ENCODE results near the gene SIT1.

Gene SIT1

DNA sequence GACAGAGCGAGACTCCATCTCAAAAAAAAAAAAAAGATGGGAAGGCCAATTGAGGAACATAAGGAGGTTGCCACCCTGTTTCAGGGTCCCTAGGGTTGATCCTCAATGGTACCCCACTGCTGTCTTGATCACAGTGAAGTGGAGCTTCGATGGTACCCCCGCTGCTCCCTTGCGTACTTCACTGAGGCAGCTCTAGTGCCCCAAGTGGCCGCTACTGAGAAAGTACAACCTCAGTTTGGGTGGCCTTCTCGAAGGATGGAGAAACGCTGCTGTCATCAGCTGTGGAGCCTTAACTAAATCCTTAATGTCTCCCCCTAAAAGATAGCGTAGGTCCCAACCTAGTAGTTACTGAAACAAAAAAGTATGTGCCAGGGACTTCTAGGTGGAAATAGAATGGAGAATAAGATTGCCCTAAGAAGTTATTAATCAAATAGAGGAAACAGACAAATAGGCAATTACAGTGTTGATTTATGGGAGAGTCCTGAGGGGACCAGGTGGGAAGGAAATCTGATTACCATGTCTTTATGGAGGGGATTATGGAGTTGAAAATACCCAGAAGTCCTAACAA lies 39.4 kb downstream of the SIT1 start:
- H3K27ac ChIP-seq (replicated peaks; ENCODE audit: low read length), result no peak overlapping the region
- no peak overlapping the region for H4K91ac ChIP-seq (ENCODE audit: low read depth, low read length, poor library complexity)
- no peak overlapping the region for H2AFZ ChIP-seq (ENCODE audit: low read length)
- H3K4me2 ChIP-seq (ENCODE audit: insufficient read depth, low read length, poor library complexity, severe bottlenecking), result no peak overlapping the region
- peaks cover 5% of the 10 kb centered on the region for H3K79me1 ChIP-seq (ENCODE audit: low read depth, low read length)
- no peak overlapping the region for H2BK12ac ChIP-seq (ENCODE audit: low read length)
- peaks cover 26 to 36% of the 10 kb centered on the region in 2 donors for H3K36me3 ChIP-seq (replicated peaks in 1 of 2; ENCODE audit: control insufficient read depth in 2 of 2, insufficient read depth in 2 of 2, low read length in 2 of 2)
- no CpG with 5 or more reads among the region's 8 CpGs for WGBS, 2 donors (ENCODE audit: extremely low coverage in 2 of 2, insufficient read length in 2 of 2, insufficient replicate concordance in 1 of 2)
- H3K18ac ChIP-seq (ENCODE audit: low read length), result no peak overlapping the region
- H3K27me3 ChIP-seq (ENCODE audit: control insufficient read depth in 3 of 3, insufficient read depth in 3 of 3, low read depth in 1 of 3, low read length in 3 of 3), result peaks cover 2 to 31% (median 15%) of the 10 kb centered on the region in 3 experiments
- H3K4me1 ChIP-seq (ENCODE audit: control insufficient read depth in 2 of 2, insufficient read depth in 1 of 2, low read depth in 1 of 2, low read length in 2 of 2), result peaks cover 0 to 7% of the 10 kb centered on the region in 2 donors
- H3K14ac ChIP-seq (ENCODE audit: low read length), result no peak overlapping the region
- no peak overlapping the region for H2BK120ac ChIP-seq (ENCODE audit: low read depth, low read length)
- no peak overlapping the region for H2AK5ac ChIP-seq (ENCODE audit: low read depth, low read length)
- H3K9ac ChIP-seq (ENCODE audit: low read depth, low read length, poor library complexity), result no peak overlapping the region
- no peak overlapping the region for H3K23ac ChIP-seq (ENCODE audit: low read depth, low read length, poor library complexity)
- DNase-seq (ENCODE audit: low spot score), result no peak
- no peak overlapping the region for H4K8ac ChIP-seq (ENCODE audit: low read depth, low read length)
- H2BK15ac ChIP-seq (ENCODE audit: low read length), result no peak overlapping the region
- H2BK5ac ChIP-seq (ENCODE audit: low read length), result no peak overlapping the region
- no peak overlapping the region for H3K4me3 ChIP-seq (ENCODE audit: low read length in 2 of 2)
- peaks cover 0 to 3% of the 10 kb centered on the region in 2 donors for H3K9me3 ChIP-seq (replicated peaks in 1 of 2; ENCODE audit: control insufficient read depth in 2 of 2, insufficient read depth in 1 of 2, low read depth in 1 of 2, low read length in 2 of 2)
- H3K4ac ChIP-seq (ENCODE audit: low read length), result no peak overlapping the region

DNA sequence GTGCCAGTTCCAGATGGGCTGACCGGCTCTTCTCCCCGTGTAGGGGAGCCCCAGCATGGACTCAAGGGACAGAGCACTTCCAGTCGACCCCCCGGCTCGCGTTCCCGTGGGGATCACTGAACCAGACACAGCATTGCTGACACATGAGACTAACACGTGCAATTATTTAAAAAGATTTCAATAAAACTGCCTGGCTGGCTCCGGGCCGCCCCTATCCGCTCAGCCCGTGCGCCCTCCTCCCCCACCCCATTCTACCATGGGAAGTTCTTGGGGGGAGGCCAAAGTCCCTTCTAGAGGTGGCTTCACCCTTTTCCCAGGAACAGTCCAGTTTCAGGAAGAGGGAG lies 40.9 kb downstream of the SIT1 start:
- Histone ChIP-seq H4K91ac (ENCODE audit: low read depth, low read length, poor library complexity) (no peak overlapping the region), H3K4me1 (ENCODE audit: control insufficient read depth in 2 of 2, insufficient read depth in 1 of 2, low read depth in 1 of 2, low read length in 2 of 2) (peaks cover 1 to 8% of the 10 kb centered on the region in 2 donors), H3K4me3 (ENCODE audit: low read length in 2 of 2) (no peak overlapping the region), H2BK5ac (ENCODE audit: low read length) (no peak overlapping the region), H2BK15ac (ENCODE audit: low read length) (no peak overlapping the region), H3K27me3 (ENCODE audit: control insufficient read depth in 3 of 3, insufficient read depth in 3 of 3, low read depth in 1 of 3, low read length in 3 of 3) (peaks cover 0 to 16% (median 0%) of the 10 kb centered on the region in 3 experiments), H3K4ac (ENCODE audit: low read length) (no peak overlapping the region), H3K27ac (replicated peaks; ENCODE audit: low read length) (no peak overlapping the region), H2BK120ac (ENCODE audit: low read depth, low read length) (no peak overlapping the region), H3K14ac (ENCODE audit: low read length) (no peak overlapping the region), H3K36me3 (replicated peaks in 1 of 2; ENCODE audit: control insufficient read depth in 2 of 2, insufficient read depth in 2 of 2, low read length in 2 of 2) (peaks cover 26 to 36% of the 10 kb centered on the region in 2 donors), H3K23ac (ENCODE audit: low read depth, low read length, poor library complexity) (no peak overlapping the region), H3K9me3 (replicated peaks in 1 of 2; ENCODE audit: control insufficient read depth in 2 of 2, insufficient read depth in 1 of 2, low read depth in 1 of 2, low read length in 2 of 2) (no peaks in the 10 kb centered on the region), H4K8ac (ENCODE audit: low read depth, low read length) (no peak overlapping the region), H2AK5ac (ENCODE audit: low read depth, low read length) (no peak overlapping the region), H2AFZ (ENCODE audit: low read length) (no peak overlapping the region), H3K18ac (ENCODE audit: low read length) (no peak overlapping the region), H3K79me1 (ENCODE audit: low read depth, low read length) (peaks cover 5% of the 10 kb centered on the region), H2BK12ac (ENCODE audit: low read length) (no peak overlapping the region), H3K9ac (ENCODE audit: low read depth, low read length, poor library complexity) (no peak overlapping the region), H3K4me2 (ENCODE audit: insufficient read depth, low read length, poor library complexity, severe bottlenecking) (no peak overlapping the region)
- no peak for DNase-seq (ENCODE audit: low spot score)
- no CpG with 5 or more reads among the region's 13 CpGs for WGBS, 2 donors (ENCODE audit: extremely low coverage in 2 of 2, insufficient read length in 2 of 2, insufficient replicate concordance in 1 of 2)

DNA sequence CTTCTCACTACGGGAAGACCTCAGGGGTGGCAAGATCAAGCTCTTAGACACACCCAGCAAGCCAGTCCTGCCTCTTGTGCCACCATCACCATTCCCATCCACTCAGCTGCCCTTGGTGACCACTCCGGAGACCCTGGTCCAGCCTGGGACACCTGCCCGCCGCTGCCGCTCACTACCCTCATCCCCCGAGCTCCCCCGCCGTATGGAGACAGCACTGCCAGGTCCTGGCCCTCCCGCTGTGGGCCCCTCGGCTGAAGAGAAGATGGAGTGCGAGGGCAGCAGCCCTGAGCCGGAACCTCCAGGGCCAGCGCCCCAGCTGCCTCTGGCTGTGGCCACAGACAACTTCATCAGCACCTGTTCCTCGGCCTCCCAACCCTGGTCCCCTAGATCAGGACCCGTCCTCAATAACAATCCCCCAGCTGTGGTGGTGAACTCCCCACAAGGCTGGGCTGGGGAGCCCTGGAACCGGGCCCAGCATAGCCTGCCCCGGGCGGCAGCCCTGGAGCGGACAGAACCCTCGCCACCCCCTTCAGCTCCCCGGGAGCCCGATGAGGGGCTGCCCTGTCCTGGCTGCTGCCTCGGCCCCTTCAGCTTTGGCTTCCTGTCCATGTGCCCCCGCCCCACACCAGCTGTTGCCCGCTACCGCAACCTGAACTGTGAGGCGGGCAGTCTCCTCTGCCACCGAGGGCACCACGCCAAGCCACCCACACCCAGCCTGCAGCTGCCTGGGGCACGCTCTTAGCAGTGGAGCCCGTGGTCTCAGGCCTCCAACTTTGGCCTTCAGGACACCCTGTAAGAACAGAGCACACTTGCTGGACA lies 41.5 kb downstream of the SIT1 start:
- no peak overlapping the region for H2AFZ ChIP-seq (ENCODE audit: low read length)
- H3K14ac ChIP-seq (ENCODE audit: low read length), result no peak overlapping the region
- H3K9me3 ChIP-seq (replicated peaks in 1 of 2; ENCODE audit: control insufficient read depth in 2 of 2, insufficient read depth in 1 of 2, low read depth in 1 of 2, low read length in 2 of 2), result no peaks in the 10 kb centered on the region
- H3K9ac ChIP-seq (ENCODE audit: low read depth, low read length, poor library complexity), result no peak overlapping the region
- H2BK5ac ChIP-seq (ENCODE audit: low read length), result no peak overlapping the region
- H4K8ac ChIP-seq (ENCODE audit: low read depth, low read length), result no peak overlapping the region
- no peak overlapping the region for H3K4me3 ChIP-seq (ENCODE audit: low read length in 2 of 2)
- no peak overlapping the region for H2BK120ac ChIP-seq (ENCODE audit: low read depth, low read length)
- WGBS, 2 donors (ENCODE audit: extremely low coverage in 2 of 2, insufficient read length in 2 of 2, insufficient replicate concordance in 1 of 2), result no CpG with 5 or more reads among the region's 31 CpGs
- no peak overlapping the region for H4K91ac ChIP-seq (ENCODE audit: low read depth, low read length, poor library complexity)
- H3K4me1 ChIP-seq (ENCODE audit: control insufficient read depth in 2 of 2, insufficient read depth in 1 of 2, low read depth in 1 of 2, low read length in 2 of 2), result peaks cover 5 to 8% of the 10 kb centered on the region in 2 donors
- H3K79me1 ChIP-seq (ENCODE audit: low read depth, low read length), result peaks cover 5% of the 10 kb centered on the region
- H2BK12ac ChIP-seq (ENCODE audit: low read length), result no peak overlapping the region
- peaks cover 0 to 10% (median 0%) of the 10 kb centered on the region in 3 experiments for H3K27me3 ChIP-seq (ENCODE audit: control insufficient read depth in 3 of 3, insufficient read depth in 3 of 3, low read depth in 1 of 3, low read length in 3 of 3)
- H3K4ac ChIP-seq (ENCODE audit: low read length), result no peak overlapping the region
- H3K18ac ChIP-seq (ENCODE audit: low read length), result no peak overlapping the region
- no peak overlapping the region for H2BK15ac ChIP-seq (ENCODE audit: low read length)
- peaks cover 26 to 36% of the 10 kb centered on the region in 2 donors for H3K36me3 ChIP-seq (replicated peaks in 1 of 2; ENCODE audit: control insufficient read depth in 2 of 2, insufficient read depth in 2 of 2, low read length in 2 of 2)
- H3K27ac ChIP-seq (replicated peaks; ENCODE audit: low read length), result no peak overlapping the region
- no peak overlapping the region for H3K4me2 ChIP-seq (ENCODE audit: insufficient read depth, low read length, poor library complexity, severe bottlenecking)
- DNase-seq (ENCODE audit: low spot score), result no peak
- no peak overlapping the region for H2AK5ac ChIP-seq (ENCODE audit: low read depth, low read length)
- H3K23ac ChIP-seq (ENCODE audit: low read depth, low read length, poor library complexity), result peak overlapping the region; percentile 10

DNA sequence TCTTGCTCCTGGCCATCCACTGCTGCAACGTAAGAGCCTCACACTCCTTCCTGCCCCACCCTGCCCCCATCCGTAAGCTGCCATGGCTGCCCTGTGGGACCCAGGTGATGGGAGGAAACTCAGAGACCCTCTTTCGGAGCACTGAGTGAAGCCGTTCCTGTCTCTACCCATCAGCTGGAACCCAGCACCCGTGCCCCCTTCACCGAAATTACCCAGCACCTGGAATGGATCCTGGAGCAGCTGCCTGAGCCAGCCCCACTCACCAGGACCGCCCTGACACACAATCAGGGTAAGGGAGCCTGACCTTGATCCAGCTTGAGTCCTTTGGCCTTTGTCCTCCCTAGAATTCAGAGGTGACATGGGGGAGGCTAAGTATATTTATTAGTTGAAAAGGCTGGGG lies 42.5 kb downstream of the SIT1 start:
- peaks cover 26 to 36% of the 10 kb centered on the region in 2 donors for H3K36me3 ChIP-seq (replicated peaks in 1 of 2; ENCODE audit: control insufficient read depth in 2 of 2, insufficient read depth in 2 of 2, low read length in 2 of 2)
- no peak overlapping the region for H2AFZ ChIP-seq (ENCODE audit: low read length)
- H3K9me3 ChIP-seq (replicated peaks in 1 of 2; ENCODE audit: control insufficient read depth in 2 of 2, insufficient read depth in 1 of 2, low read depth in 1 of 2, low read length in 2 of 2), result no peaks in the 10 kb centered on the region
- H3K23ac ChIP-seq (ENCODE audit: low read depth, low read length, poor library complexity), result no peak overlapping the region
- H3K4me1 ChIP-seq (ENCODE audit: control insufficient read depth in 2 of 2, insufficient read depth in 1 of 2, low read depth in 1 of 2, low read length in 2 of 2), result peaks cover 9% of the 10 kb centered on the region in 2 donors
- no peak overlapping the region for H3K4ac ChIP-seq (ENCODE audit: low read length)
- H2BK15ac ChIP-seq (ENCODE audit: low read length), result no peak overlapping the region
- no peak overlapping the region for H4K91ac ChIP-seq (ENCODE audit: low read depth, low read length, poor library complexity)
- DNase-seq (ENCODE audit: low spot score), result no peak
- H3K27me3 ChIP-seq (ENCODE audit: control insufficient read depth in 3 of 3, insufficient read depth in 3 of 3, low read depth in 1 of 3, low read length in 3 of 3), result peaks cover 0 to 6% (median 0%) of the 10 kb centered on the region in 3 experiments
- no peak overlapping the region for H2BK12ac ChIP-seq (ENCODE audit: low read length)
- no peak overlapping the region for H3K27ac ChIP-seq (replicated peaks; ENCODE audit: low read length)
- H2BK120ac ChIP-seq (ENCODE audit: low read depth, low read length), result no peak overlapping the region
- no peak overlapping the region for H3K9ac ChIP-seq (ENCODE audit: low read depth, low read length, poor library complexity)
- H3K18ac ChIP-seq (ENCODE audit: low read length), result no peak overlapping the region
- H4K8ac ChIP-seq (ENCODE audit: low read depth, low read length), result no peak overlapping the region
- H3K79me1 ChIP-seq (ENCODE audit: low read depth, low read length), result peaks cover 5% of the 10 kb centered on the region
- no peak overlapping the region for H3K14ac ChIP-seq (ENCODE audit: low read length)
- no peak overlapping the region for H2BK5ac ChIP-seq (ENCODE audit: low read length)
- H2AK5ac ChIP-seq (ENCODE audit: low read depth, low read length), result no peak overlapping the region
- H3K4me3 ChIP-seq (ENCODE audit: low read length in 2 of 2), result no peak overlapping the region
- WGBS, 2 donors (ENCODE audit: extremely low coverage in 2 of 2, insufficient read length in 2 of 2, insufficient replicate concordance in 1 of 2), result no CpG with 5 or more reads among the region's 7 CpGs
- no peak overlapping the region for H3K4me2 ChIP-seq (ENCODE audit: insufficient read depth, low read length, poor library complexity, severe bottlenecking)

Measured in neuronal stem cell (in vitro differentiated cells).